Left renal cortex interstitium (tissue), 4 donors: ENCODE results near the gene PRKACA. TPM values are rescaled to one million over a fixed set of nuclear protein-coding genes. Genes with fewer than 3 reads are reported as not detected.
A peak's percentile ranks its signal among the peaks of the same experiment; 100 is the strongest.
"Not testable (repeated sequence)": the region's sequence is repeated elsewhere in the genome, so short reads cannot be mapped to it uniquely, and the experiment has no call there.

Experiments
- DNase-seq, 4 donors: peaks; one replicate each; pipeline ENCODE4 v3.0.0-alpha.2; 2013; ENCODE audit warnings: low read depth in 4 of 4, low spot score in 2 of 4, missing footprints in 1 of 4
- polyA plus RNA-seq, 4 donors: library from polyadenylated mRNA; unstranded; fragments of 120-200 nt; gene quantifications; one replicate each; pipeline ENCODE4 v1.2.1, GENCODE V29; 2013; ENCODE audit not compliant: insufficient read length in 4 of 4

Gene PRKACA
- polyA plus RNA-seq, 4 donors: 91.0 to 107 (median 93.6) TPM

DNA sequence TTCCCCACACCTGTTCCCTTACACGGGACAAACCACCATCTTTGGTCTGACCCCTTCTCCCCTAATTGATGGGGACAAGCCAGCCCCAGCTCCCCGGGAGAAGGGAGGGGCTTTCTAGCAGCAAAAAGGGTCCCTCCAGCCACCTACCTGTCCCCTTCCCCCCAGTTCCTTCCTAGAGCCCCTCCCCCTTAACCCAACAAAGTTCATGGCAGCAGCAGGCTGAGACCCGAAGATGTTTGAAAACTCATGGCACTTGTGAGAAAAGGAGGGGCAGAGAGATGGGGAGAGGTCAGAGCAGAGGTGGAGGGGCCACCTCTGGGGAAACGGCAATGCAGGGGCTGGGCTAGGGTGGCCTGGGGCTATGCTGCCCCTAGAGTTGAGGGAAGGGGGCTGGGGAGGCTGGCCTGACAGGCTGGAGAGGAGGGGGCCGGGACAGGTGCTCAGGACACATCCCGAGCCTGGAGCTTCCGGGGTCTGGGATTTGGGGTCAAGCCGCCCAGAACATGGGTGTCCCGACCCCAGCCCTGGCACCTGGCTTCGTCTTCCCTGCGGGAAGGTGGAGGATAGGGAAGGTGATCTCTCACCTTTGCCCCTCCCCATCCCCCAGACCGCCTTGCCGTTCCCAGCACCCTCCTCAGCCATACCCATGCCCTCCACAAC is 31.3 kb upstream of the PRKACA start:
- no peak for DNase-seq

- DNase-seq: peak in 2 of 4 donors; percentile 65 to 69
These were observed 30.4 kb upstream of the PRKACA start for GRCh38 chr19:14147797-14148605.

DNA sequence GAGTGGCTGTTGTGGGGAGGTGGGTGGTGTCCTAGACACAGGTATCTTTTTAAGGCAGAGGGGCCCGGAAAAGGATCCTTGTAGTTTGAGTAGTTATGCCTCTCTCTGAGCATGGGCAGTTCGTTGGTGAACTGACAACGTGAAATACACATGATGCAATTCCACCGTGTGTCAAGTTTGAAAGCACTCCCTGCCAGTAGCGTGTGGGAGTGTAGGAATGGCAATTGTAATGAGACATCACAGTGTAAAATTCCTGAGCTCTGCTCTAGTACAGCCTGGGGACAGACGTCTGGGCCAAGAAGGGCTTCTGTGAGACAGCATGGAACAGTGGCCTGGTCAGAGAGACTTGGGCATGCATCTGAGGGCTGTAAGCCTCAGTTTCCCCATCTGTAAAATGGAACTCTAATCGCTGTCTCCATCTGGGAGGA is 29.2 kb upstream of the PRKACA start:
- DNase-seq: no peak

DNA sequence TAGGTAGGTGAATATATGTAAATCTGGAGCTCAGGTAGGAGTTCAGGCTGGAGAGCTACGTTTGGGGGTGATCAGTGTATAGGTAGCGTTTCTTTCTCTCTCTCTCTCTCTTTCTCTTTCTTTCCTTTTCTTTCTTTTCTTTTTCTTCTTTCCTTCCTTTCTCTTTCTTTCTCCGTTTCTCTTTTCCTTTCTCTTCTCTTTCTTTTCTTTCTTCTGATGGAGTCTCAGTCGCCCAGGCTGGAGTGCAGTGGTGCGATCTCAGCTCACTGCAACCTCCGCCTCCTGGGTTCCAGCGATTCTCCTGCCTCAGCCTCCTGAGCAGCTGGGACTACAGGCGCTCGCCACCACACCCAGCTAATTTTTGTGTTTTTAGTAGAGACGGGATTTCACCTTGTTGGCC is 28.6 kb upstream of the PRKACA start:
- not testable (repeated sequence) for DNase-seq

DNA sequence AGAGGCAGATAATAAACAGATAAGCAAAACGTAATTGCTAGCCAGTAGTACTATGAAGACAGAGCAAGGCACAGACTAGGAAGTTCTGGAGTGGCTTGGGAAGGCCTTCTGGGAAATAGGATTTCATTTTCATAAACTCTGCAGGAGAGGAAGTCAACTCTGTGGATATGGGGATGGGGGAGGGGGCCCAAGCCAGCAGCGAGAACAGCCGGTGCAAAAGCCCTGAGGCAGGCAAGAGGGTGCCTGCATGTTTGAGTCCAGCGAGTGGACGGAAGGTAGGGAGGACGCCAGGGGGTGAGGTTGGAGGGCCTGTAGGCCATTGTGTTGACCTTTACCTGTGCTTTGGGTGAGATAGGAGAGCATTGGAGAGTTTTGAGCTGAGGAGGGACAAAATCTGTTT is 27.8 kb upstream of the PRKACA start:
- DNase-seq: no peak

DNA sequence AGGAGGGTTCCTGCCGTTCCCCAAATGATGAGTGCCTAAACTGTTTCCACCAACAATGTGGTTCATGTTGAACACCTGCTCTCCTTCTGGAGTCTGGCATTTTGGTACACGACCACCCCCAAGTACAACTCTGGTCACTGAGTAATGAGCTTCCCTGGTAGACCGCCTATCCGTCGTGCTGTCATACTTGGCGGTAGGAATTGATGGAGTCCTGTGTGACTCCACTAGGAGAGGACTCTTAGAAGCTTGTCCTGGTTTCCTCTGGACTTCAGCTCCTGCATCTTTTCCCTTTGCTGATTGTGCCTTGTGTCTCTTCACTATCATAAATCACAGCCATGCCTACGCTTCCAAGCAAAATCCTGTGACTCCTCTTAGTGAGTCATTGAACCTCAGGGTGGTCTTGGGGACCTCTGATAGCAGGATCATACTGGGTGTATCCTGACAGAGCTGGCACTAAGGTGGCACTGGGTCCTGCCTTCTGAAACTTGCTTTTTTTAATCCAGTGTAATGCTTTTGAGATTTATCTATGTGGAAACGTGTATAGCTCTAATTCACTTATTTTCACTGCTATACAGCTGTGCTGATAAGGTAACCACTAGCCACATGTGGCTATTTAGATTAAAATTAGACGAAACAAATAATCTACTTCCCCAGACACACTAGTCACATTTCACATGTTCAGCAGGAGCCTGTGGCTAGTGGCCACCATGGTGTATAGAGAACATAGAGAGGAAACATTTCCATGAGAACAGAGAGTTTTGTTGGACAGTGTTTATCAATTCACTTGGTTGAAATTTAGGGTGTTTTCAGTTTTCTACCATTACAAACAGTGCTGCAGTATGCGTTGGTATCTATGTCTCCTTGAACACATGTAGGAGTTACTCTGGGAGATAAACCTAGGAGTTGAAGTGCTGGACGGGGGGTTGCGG is 25.0 kb upstream of the PRKACA start:
- no peak for DNase-seq

GRCh38 chr19:14141041-14141440 is 23.5 kb upstream of the PRKACA start:
- DNase-seq: no peak

GRCh38 chr19:14139944-14140343 is 22.4 kb upstream of the PRKACA start:
- DNase-seq: no peak

DNA sequence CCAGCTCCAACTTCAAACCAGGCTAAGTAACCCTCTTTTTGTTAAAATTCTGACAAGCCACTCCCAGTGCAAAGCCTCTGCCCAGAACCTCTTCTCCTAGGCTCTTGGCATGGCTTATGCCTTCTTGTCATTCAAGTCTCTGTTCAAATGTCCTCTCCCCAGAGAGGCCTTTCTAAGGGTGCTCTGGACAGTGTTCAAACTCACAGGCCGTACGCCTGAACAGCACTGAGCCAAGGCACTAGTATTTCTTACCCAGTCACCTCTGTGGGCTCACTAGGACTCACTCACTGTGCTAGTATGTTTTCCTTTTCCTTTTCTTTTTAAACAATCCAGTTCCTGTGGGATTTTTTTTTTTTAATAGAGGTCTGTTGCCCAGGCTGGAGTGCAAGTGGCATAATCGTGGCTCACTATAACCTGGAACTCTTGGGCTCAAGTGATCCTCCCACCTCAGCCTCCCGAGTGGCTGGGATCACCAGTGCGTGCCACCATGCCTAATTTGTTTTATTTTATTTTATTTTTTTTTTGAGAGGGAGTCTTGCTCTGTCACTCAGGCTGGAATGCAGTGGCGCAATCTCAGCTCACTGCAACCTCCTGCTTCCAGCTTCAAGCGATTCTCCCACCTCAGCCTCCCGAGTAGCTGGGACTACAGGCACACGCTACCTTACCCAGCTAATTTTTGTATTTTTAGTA is 21.2 kb upstream of the PRKACA start:
- no peak for DNase-seq

DNA sequence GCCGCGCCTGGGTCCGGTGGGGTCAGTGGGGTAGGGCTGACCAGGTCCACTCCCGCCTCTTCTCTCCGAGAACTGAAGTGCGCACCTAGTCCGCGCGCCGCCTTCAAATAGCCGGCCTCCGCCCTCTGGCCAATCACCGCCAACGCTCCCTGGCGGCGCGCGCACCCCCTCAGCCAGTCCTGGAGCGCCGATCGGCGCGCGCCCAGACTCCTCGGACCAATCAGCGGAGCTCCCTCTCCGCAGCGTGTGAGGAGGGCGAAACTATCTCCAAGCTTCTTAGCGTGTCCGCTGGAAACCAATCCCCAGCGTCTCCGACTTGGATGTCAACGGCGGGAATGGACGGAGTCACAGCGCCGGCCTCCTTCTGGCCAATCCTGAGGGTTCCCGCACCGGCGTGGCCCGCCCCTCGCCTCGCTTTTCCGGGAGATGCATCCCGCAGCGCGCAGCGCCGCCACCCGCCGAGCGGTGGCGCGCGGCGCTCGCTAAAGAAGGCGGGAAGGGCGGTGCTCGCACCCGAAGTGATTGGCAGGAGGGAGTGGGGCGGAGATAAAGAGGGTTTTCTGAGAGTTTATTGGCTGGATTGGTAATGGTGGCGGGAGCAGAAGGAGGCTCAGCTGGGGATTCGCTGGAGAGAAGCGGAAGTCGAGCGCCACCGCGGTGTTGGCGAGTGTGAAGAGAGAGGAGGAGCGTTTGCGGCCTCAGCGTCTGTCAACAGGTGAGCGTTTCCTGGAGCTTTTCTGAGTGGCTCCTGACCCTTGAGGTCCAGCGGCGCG is 19.1 kb upstream of the PRKACA start, which contains the start of gene ASF1B:
Gene ASF1B, minus strand, starts transcription at position 81 of the 773 bp plus-strand sequence. CDS start 133 bp downstream, outside the sequence.
- peak; percentile 97 to 99 (median 98) for DNase-seq

DNA sequence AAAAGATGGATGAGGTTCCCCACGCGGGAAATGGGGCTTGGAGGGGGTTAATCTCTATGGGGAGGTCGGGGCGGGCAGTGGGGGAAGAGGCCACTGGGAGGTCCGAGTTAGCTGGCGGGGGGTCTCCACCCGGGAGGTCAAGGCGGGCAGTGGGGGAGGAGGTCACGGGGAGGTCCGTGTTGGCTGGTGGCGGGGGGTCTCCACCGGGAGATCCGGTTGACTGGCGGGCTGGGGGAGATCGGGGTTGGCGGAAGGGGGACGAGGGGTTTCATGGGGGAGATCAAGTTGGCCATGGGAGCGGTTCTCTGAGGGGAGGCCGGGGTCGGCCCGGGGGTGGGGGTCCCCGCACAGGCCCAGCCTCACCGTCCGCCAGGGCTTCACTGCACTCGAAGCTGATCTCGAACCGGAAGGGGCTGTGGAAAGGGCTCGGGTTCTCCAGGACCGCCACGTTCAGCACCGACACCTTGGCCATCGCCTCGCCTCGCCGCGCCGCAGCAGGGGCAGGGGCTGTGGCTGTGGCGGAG is 18.5 kb upstream of the PRKACA start:
- no peak for DNase-seq

DNA sequence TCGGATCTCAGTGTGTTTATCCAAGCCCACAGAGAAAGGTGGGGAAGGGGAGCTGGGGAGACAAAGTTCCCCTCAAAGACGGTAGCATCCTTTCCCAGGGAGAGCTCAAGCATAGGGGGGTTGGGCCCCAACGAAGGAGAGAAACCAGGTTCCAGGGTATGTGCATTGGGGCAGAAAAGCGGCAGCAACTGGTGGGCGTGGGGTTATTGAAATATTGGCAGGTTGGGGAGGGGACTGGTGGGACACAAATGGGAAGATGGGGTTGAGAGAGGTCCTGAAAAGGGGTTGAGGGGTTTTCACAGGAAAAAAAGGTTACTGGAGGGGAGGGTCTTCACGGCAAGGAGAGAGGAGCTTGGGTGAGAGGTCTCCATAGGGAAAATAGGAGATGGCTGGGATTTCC is 17.8 kb upstream of the PRKACA start:
- no peak for DNase-seq

- no peak for DNase-seq
These were observed 10.5 kb upstream of the PRKACA start for GRCh38 chr19:14127929-14128509.

DNA sequence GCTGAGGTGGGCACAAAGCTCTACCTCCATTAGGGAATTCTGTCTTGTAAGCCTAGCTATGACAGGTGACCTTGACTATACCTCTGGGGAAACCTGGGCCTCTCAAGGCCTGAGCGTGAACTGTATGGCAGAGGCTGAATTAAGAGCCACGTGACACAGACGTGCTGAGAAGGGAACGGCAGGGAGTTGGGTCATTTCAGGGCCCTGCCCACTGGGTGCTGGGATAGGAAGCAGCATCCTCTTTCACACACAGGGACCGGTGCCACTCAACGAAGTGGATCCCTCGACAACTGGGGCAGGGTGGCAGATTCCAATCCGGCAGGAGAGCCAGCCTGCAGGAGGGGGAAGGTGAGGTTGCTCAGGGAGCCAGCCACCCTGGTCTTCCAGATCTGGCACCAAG is 9.6 kb upstream of the PRKACA start:
- no peak for DNase-seq

- no peak for DNase-seq
These were observed 5.4 kb upstream of the PRKACA start for GRCh38 chr19:14122924-14123323.

- DNase-seq: no peak
These were observed 2.9 kb upstream of the PRKACA start for GRCh38 chr19:14120497-14120780.

DNA sequence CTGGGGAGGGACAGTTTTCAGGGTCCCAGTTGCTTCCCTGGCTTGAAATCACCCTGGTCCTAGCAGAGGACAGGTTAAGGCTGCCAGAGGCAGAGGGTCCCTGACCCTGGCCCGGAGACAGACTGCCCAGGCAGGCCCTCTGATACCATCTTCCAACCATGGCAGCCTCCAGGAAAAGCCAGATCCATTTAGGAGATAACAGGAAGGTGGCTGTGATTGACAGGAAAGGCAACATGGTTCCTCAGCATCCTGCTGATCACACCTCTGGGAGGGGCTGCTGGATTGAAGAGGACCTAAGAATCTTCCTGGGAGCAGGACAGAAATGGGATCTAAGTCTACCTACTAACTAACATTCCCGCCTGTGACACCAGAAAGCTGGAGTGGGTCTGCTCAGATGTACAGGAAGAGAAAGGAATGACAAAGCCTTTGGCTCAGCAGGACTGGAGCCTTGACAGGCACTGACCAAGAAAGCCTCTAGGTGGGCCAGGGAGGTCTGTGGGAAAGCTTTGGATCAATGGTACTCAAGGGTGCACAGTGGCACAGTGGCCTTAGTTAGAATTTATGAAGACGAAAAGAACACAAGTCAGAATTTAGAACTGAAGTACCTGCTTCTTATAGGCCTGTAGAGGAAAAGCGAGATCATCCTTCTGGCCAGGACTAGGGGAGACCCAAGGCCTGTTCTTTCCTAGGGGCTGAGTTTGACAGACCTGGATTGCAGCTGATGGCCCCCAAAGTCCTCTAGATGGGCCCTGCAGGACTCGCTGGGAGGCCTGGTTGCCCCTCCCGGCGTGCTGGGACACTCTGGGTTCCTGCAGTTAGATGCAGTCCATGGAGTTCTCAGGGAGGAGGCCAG is 2.3 kb upstream of the PRKACA start:
- no peak for DNase-seq

- no peak for DNase-seq
These were observed 1.6 kb upstream of the PRKACA start for GRCh38 chr19:14119146-14119545.
